22Rv1 (cell line): ENCODE measurements around the gene C16orf87.

ENCODE experiments used
- H3K27ac ChIP-seq: fragments of 450-650 bp; 2 replicates; pipeline ENCODE4 v1.5.1; 2017
- ZFX ChIP-seq: fragments of 450-650 bp; IDR thresholded peaks from 2 replicates; pipeline ENCODE4 v1.6.1; 2017; ENCODE audit warnings: antibody characterized with exemption, borderline replicate concordance
- TF ChIP-seq, protein P1 (sequence below): fragments of 450-650 bp; IDR thresholded peaks from 2 replicates; pipeline ENCODE4 v1.5.1; 2017; ENCODE audit warnings: mild to moderate bottlenecking

Gene C16orf87

DNA sequence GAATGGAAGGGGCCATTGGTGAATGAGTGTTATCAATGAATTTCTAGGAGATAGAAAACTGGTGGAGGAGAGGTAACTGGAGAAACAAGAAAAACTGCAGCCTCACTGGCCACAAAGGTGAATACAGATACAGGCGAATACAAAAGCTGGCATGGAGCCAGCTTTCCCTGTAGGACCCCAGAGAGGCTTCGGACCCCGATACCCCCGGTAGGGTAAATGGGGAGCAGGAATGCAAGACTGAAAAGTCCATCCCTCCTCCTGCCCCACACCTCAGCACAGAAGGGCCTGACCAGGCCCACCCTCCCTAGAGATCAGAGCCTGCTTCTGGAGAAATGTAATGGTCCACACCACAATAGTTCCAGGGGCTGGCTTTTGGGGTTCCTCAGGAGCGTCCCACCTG is 78.0 kb downstream of the C16orf87 start:
- H3K27ac ChIP-seq: no peak overlapping the region
- TF ChIP-seq ZFX: no peak
- TF ChIP-seq, protein P1, sequence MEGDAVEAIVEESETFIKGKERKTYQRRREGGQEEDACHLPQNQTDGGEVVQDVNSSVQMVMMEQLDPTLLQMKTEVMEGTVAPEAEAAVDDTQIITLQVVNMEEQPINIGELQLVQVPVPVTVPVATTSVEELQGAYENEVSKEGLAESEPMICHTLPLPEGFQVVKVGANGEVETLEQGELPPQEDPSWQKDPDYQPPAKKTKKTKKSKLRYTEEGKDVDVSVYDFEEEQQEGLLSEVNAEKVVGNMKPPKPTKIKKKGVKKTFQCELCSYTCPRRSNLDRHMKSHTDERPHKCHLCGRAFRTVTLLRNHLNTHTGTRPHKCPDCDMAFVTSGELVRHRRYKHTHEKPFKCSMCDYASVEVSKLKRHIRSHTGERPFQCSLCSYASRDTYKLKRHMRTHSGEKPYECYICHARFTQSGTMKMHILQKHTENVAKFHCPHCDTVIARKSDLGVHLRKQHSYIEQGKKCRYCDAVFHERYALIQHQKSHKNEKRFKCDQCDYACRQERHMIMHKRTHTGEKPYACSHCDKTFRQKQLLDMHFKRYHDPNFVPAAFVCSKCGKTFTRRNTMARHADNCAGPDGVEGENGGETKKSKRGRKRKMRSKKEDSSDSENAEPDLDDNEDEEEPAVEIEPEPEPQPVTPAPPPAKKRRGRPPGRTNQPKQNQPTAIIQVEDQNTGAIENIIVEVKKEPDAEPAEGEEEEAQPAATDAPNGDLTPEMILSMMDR: no peak

DNA sequence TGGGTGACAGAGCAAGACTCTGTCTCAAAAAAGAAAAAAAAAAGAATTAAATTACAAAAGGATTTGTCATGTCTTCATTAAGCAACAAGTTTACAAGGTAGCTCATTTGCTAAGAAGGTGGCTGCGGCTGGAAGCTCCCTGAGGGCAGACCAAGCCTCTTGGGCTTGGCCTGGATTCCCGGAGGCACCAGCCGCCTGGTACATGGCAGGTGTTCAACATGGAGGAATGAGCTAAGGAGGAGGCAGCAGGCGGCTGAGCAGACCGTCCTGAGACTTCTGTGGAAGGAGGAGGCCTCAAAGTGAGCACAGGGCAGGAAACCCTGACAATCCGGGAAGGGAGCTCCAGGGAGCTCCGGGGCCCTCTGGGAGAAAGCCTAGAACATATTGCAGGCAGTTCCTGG is 79.6 kb downstream of the C16orf87 start:
- TF ChIP-seq ZFX: no peak
- TF ChIP-seq, protein P1: no peak
- H3K27ac ChIP-seq: no peak overlapping the region

DNA sequence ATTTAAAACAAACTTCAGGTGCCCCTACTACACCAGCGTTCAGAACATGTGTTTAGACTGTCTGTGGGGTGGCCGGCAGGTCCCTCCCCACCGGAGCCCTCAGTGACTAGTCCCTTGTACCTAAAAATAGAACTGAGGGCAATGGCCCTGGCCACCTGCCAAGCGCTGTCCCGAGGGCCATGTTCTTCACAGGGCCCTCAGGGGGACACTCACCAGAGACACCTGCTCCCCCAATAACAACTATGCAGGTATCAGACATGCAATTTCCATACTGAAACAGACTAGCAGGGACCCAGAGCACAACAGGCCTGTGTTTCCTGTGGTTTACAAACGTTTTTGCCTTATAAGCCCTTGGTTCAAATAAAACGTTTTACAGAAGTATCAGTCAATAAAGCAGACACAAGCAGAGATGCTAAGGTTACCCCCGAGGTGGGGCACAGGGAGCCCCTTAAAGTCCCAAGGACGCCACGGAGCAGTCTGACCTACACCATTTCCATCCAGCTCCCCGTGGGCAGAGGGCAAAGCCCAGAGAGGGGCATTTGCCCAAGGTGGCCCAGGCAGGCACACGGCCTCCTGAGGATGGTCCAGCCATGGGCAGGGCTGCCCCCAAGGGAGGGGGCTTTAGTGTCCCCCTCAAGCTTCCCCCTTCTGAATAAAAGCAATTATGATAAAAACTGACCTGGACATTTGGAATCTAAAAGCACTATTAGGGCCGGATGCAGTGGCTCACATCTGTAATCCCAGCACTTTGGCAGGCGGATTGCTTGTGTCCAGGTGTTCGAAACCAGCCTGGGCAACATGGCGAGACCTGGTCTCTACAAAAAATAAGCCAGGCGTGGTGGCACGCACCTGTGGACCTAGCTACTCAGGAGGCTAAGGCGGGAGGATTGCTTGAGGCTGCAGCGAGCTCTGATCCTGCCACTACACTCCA is 81.9 kb downstream of the C16orf87 start:
- no peak overlapping the region for H3K27ac ChIP-seq
- no peak for TF ChIP-seq ZFX
- TF ChIP-seq, protein P1: no peak

DNA sequence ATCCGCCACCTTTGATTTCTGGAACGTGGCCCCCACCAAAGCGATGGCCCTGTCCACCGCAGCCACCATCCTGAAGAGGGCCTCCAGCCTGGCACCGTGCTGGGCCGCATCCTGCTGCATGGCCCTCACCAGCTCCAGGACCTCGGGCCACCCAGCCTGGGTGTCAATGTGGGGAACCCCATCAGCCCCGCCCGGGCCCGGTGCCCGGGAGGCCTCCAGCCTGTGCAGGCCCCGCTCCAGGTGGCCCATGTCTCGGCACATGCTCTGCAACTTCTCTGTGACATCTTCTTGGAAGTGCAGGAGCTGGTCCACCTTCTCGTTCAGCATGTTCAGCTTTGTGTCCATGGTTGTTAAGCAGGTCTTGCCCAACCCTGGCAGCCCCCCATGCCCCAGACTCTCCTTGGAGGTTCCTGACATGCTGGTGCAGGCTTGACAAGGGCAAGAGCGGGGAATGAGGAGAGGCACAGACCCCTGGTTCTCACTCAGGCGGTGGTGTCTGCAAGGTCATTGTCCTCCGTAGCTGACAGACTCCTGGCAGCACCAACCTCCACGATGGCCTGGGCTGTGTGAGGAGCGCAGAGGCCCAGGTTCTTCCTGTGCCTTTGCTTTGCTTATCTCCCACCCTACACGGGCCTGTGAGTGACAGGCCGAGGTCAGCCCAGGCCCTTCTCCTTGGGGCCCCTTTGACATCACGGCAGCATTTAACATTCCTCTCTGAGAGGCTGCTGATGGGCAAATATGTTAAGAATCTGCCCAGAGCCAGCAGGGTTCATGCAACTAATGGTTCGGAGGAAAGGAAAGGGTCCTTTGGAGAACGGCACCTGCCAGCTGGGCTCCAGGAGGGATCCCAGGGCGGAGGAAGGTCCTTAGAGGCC is 83.0 kb downstream of the C16orf87 start, which contains the start of gene MYLK3:
MYLK3 (minus strand) TSS at position 568 of the 875 bp plus-strand sequence; CDS start at position 417, 151 bp downstream.
- no peak within 1 kb of the TSS for H3K27ac ChIP-seq
- TF ChIP-seq, protein P1: no peak
- no peak for TF ChIP-seq ZFX

DNA sequence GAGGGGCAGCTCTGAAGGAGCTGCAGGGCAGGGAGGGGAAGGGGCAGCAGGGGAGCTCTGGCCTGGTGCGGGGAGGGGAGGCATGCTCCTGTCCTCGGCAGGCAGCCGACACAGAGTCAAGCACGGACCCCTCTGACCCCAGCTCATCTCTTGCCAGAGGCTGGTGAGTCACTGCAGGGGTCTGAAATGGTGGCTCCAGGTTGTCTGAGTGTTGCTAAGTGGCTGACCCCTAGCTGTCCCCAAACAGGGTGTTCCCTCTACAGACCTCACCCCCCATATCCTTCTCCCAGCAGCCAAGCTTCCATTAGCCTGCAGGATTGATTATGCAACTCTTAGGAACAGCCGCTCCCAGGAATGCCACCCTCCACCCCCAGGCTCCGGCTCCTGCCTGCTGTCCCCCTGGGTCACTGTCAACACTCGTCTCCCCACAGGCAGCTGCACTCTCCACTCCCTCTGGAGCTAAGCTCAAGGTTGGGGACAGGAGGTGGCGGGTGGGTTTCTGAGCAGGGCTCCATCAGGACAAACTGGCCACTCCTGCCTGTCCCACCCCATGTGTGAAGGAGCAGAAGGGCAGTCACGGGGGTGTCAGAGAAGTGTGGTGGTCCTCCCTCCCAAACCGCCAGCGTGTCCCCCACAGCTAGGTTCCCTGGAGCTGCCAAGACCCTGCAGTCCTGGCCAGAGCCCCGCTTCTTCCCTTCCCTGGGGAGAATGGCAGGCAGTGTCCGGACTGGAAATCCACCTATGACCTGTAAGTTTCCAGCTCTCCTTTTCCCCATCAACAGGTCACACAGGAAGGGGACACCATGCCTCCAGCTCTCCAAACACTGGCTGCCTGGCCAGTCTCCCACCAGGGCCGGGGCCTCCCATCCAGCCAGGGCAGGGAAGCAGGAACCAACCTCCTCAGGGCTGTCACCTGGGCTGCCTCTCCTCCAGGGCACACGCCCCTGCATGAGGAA is 83.9 kb downstream of the C16orf87 start:
- TF ChIP-seq, protein P1: no peak
- TF ChIP-seq ZFX: no peak
- no peak overlapping the region for H3K27ac ChIP-seq
